Liver (tissue), 4 donors: ENCODE results near the gene WDR31. TPM values are rescaled to one million over a fixed set of nuclear protein-coding genes. Genes with fewer than 3 reads are reported as not detected.

Experiments used
- polyA plus RNA-seq, 2 donors: library from polyadenylated mRNA; stranded (reverse) in 1 of 2; unstranded in 1 of 2; fragments of 200-250 nt in 1 of 2; fragments of >200 nt in 1 of 2; fragmentation: Nextera tagmentation in 1 of 2; extraction: Ambion mirVana in 1 of 2; gene quantifications; one replicate each; pipeline versions ENCODE4 v1.2.1 to v1.2.3, GENCODE V29; 2013 to 2015
- total RNA-seq, 2 donors: library from RNA; depleted of rRNA; stranded (reverse); fragments of >200 nt; gene quantifications; one replicate each; pipeline ENCODE4 v1.2.3, GENCODE V29; 2014
- donor health status: healthy.
- donor health status: healthy.
- donor health status: healthy.

Gene WDR31
- total and polyA plus RNA-seq, 4 donors = 1.1 to 3.2 (median 1.2) TPM

Other genes with a start within 250 kb of the WDR31 start
- gene SLC31A2, start 189.3 kb downstream of the WDR31 start, total RNA-seq = 10 to 100 TPM in 1 of 2 donors, 1 to 10 TPM in 1; 7.2 to 28.5 TPM
- gene SLC31A2, start 189.3 kb downstream of the WDR31 start, polyA plus RNA-seq = 10 to 100 TPM; 19.0 to 30.6 TPM
- gene FKBP15, start 119.0 kb downstream of the WDR31 start, total RNA-seq = 10 to 100 TPM; 16.8 to 18.2 TPM
- gene FKBP15, start 119.0 kb downstream of the WDR31 start, polyA plus RNA-seq = 1 to 10 TPM; 6.2 to 9.1 TPM
- gene SLC31A1, start 118.7 kb downstream of the WDR31 start, total RNA-seq = 10 to 100 TPM; 26.6 to 96.2 TPM
- gene SLC31A1, start 118.7 kb downstream of the WDR31 start, polyA plus RNA-seq = 10 to 100 TPM; 40.1 to 49.8 TPM
- 10 to 100 TPM; 12.5 to 16.7 TPM for gene CDC26, start 64.7 kb downstream of the WDR31 start, total RNA-seq
- 10 to 100 TPM; 25.9 to 38.9 TPM for gene CDC26, start 64.7 kb downstream of the WDR31 start, polyA plus RNA-seq
- gene PRPF4, start 64.6 kb downstream of the WDR31 start, total RNA-seq = 10 to 100 TPM; 11.6 to 11.9 TPM
- gene PRPF4, start 64.6 kb downstream of the WDR31 start, polyA plus RNA-seq = 1 to 10 TPM; 5.0 to 9.3 TPM
- not detected for gene RNF183, start 36.9 kb downstream of the WDR31 start, total RNA-seq
- under 1 TPM in 1 of 2 donors, not detected in 1; 0.07 TPM for gene RNF183, start 36.9 kb downstream of the WDR31 start, polyA plus RNA-seq
- 1 to 10 TPM in 1 of 2 donors, under 1 TPM in 1; 0.50 to 2.3 TPM for gene BSPRY, start 9.3 kb upstream of the WDR31 start, total RNA-seq
- under 1 TPM; 0.31 to 0.81 TPM for gene BSPRY, start 9.3 kb upstream of the WDR31 start, polyA plus RNA-seq
- 10 to 100 TPM; 26.9 to 61.2 TPM for gene HDHD3, start 36.7 kb upstream of the WDR31 start, total RNA-seq
- gene HDHD3, start 36.7 kb upstream of the WDR31 start, polyA plus RNA-seq = 10 to 100 TPM; 60.8 to 63.6 TPM
- gene ALAD, start 61.0 kb upstream of the WDR31 start, total RNA-seq = 100 to 1,000 TPM in 1 of 2 donors, 10 to 100 TPM in 1; 99.1 to 258 TPM
- gene ALAD, start 61.0 kb upstream of the WDR31 start, polyA plus RNA-seq = 10 to 100 TPM; 40.2 to 49.3 TPM
- gene POLE3, start 70.4 kb upstream of the WDR31 start, total RNA-seq = 10 to 100 TPM; 20.9 to 27.5 TPM
- gene POLE3, start 70.4 kb upstream of the WDR31 start, polyA plus RNA-seq = 10 to 100 TPM; 15.7 to 24.8 TPM
- gene C9orf43, start 70.5 kb upstream of the WDR31 start, total RNA-seq = 1 to 10 TPM in 1 of 2 donors, under 1 TPM in 1; 0.09 to 1.1 TPM
- under 1 TPM; 0.23 to 0.26 TPM for gene C9orf43, start 70.5 kb upstream of the WDR31 start, polyA plus RNA-seq
- 10 to 100 TPM; 13.0 to 23.0 TPM for gene RGS3, start 123.5 kb upstream of the WDR31 start, total RNA-seq
- 10 to 100 TPM; 33.7 to 65.0 TPM for gene RGS3, start 123.5 kb upstream of the WDR31 start, polyA plus RNA-seq